Right lobe of liver (tissue), 4 donors: ENCODE measurements around the gene TMEM253.

Experiments used
- POLR2A ChIP-seq: fragments of 450-650 bp; IDR thresholded peaks from one replicate; pipeline ENCODE4 v1.6.1; 2017; ENCODE audit warnings: antibody characterized with exemption, mild to moderate bottlenecking
- TF ChIP-seq, protein P1 (sequence below), 4 donors: fragments of 200-600 bp in 3 of 4; fragments of 450-650 bp in 1 of 4; IDR thresholded peaks; one replicate each; pipeline versions ENCODE4 v1.5.1 to v1.8.0; 2016 to 2022; ENCODE audit warnings: antibody characterized with exemption in 4 of 4, mild to moderate bottlenecking in 2 of 4
- donor health status: DM: no; HTN: no; CAD: no.
- donor health status: DM: no; HTN: no; CAD: no.
- donor health status: DM: no; HTN: yes; CAD: no.

DNA sequence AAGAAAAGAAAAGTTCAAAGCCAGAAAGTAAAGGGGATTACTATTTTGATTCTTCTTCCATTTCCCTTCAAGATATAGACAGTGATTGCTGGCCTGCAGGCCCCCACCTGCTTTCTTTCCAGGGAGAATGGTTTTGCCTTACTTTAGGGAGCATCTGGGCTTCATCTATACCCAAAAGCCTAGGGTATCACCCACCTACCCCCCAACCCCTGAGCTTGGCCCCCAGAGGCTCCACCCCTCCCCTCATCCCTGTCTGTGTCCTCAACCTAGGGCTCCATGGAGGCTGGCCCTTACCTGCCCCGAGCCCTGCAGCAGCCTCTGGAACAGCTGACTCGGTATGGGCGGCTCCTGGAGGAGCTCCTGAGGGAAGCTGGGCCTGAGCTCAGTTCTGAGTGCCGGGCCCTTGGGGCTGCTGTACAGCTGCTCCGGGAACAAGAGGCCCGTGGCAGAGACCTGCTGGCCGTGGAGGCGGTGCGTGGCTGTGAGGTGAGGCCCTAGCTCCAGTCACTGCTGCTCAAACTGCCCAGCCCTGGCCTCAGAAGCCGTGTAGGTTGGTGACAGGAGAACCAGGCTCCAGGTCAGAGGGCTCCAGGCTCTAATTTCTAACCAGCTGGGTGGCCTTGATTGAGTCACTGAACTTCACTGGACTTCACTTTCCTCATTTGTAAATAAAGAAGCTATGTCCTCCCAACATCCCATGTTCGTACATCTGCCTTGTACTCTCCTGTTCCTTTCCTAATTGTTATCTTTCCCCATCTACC is 17.1 kb upstream of the TMEM253 start:
- TF ChIP-seq, protein P1, sequence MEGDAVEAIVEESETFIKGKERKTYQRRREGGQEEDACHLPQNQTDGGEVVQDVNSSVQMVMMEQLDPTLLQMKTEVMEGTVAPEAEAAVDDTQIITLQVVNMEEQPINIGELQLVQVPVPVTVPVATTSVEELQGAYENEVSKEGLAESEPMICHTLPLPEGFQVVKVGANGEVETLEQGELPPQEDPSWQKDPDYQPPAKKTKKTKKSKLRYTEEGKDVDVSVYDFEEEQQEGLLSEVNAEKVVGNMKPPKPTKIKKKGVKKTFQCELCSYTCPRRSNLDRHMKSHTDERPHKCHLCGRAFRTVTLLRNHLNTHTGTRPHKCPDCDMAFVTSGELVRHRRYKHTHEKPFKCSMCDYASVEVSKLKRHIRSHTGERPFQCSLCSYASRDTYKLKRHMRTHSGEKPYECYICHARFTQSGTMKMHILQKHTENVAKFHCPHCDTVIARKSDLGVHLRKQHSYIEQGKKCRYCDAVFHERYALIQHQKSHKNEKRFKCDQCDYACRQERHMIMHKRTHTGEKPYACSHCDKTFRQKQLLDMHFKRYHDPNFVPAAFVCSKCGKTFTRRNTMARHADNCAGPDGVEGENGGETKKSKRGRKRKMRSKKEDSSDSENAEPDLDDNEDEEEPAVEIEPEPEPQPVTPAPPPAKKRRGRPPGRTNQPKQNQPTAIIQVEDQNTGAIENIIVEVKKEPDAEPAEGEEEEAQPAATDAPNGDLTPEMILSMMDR (IDR thresholded peaks at IDR 0.05) = no peak
- TF ChIP-seq POLR2A = no peak
